GM19099 (cell line): ENCODE data around the gene SOCS1.

Source experiments
- POLR2A ChIP-seq: IDR thresholded peaks from 3 replicates; pipeline ENCODE4 v1.6.1; 2011; ENCODE audit warnings: low read depth; ENCODE audit not compliant: insufficient read length; ENCODE audit errors: extremely low read depth

SOCS1 gene

GRCh38 chr16:11242658-11243057 lies 13.3 kb downstream of the SOCS1 start:
- TF ChIP-seq POLR2A, result no peak

- TF ChIP-seq POLR2A, result no peak
These were observed 14.4 kb downstream of the SOCS1 start for GRCh38 chr16:11241480-11242204.

- no peak for TF ChIP-seq POLR2A
These were observed 15.1 kb downstream of the SOCS1 start for GRCh38 chr16:11240636-11241473.

- TF ChIP-seq POLR2A, result no peak
These were observed 16.1 kb downstream of the SOCS1 start for GRCh38 chr16:11239644-11240632.

- no peak for TF ChIP-seq POLR2A
These were observed 17.5 kb downstream of the SOCS1 start for GRCh38 chr16:11238272-11239202.

- TF ChIP-seq POLR2A, result no peak
These were observed 19.3 kb downstream of the SOCS1 start for GRCh38 chr16:11236461-11237254.

- TF ChIP-seq POLR2A, result no peak
These were observed 20.4 kb downstream of the SOCS1 start for GRCh38 chr16:11235703-11235991.

- TF ChIP-seq POLR2A, result no peak
These were observed 20.9 kb downstream of the SOCS1 start for GRCh38 chr16:11234884-11235702.

- TF ChIP-seq POLR2A, result no peak
These were observed 22.2 kb downstream of the SOCS1 start for GRCh38 chr16:11233727-11234376.

- TF ChIP-seq POLR2A, result peak; percentile 51
These were observed 22.9 kb downstream of the SOCS1 start for GRCh38 chr16:11232852-11233726.

- TF ChIP-seq POLR2A, result no peak
These were observed 23.6 kb downstream of the SOCS1 start for GRCh38 chr16:11232302-11232851.
